Colonic mucosa (tissue), 4 donors: ENCODE measurements around the gene EDA. TPM values are rescaled to one million over a fixed set of nuclear protein-coding genes. Genes with fewer than 3 reads are reported as not detected.

ENCODE experiments used
- DNase-seq: peaks from one replicate; pipeline ENCODE4 v3.0.0-alpha.2; 2020
- H3K27ac ChIP-seq: fragments of 200-600 bp; one replicate; pipeline ENCODE4 v1.8.0; 2021
- H3K27me3 ChIP-seq: fragments of 200-600 bp; one replicate; pipeline ENCODE4 v1.8.0; 2021
- H3K36me3 ChIP-seq: fragments of 200-600 bp; one replicate; pipeline ENCODE4 v1.8.0; 2021
- H3K4me1 ChIP-seq: fragments of 200-600 bp; one replicate; pipeline ENCODE4 v1.8.0; 2021; ENCODE audit warnings: mild to moderate bottlenecking
- H3K4me3 ChIP-seq: fragments of 200-600 bp; one replicate; pipeline ENCODE4 v1.8.0; 2021
- H3K9ac ChIP-seq, 2 donors: one replicate each; pipeline ENCODE4 v1.7.0; 2013; ENCODE audit warnings: control low read depth in 2 of 2, low read depth in 2 of 2, low read length in 2 of 2
- H3K9me3 ChIP-seq: fragments of 200-600 bp; one replicate; pipeline ENCODE4 v1.8.0; 2021
- intact Hi-C: fragments of 100-400 bp; cut with DNase I; formaldehyde crosslinking; loops from one replicate; pipeline ENCODE4 v1.14.1; 2022
- total RNA-seq, 2 donors: library from RNA; stranded (reverse); fragmentation: NEBNext Ultra II Directional in 1 of 2; extraction: Animal tissue kit (Norgen Biotek cat#: 25700) in 1 of 2; gene quantifications; one replicate each; pipeline ENCODE4 v1.2.1, GENCODE V29; 2021
- TF ChIP-seq, protein P1 (sequence below): fragments of 200-600 bp; IDR thresholded peaks from one replicate; pipeline ENCODE4 v1.8.0; 2022; ENCODE audit warnings: antibody characterized with exemption, mild to moderate bottlenecking
- donor health status: healthy.
- donor health status: DM: no; HTN: no; CAD: no.
- donor health status: DM: no; HTN: no; CAD: no.

The EDA gene
- total RNA-seq, 2 donors from 2014 or later: 1.6 to 1.9 TPM

- DNase-seq: no peak
- intact Hi-C loops: no loop called here
- Histone ChIP-seq H3K27ac (no peak overlapping the region), H3K9me3 (no peaks in the 10 kb centered on the region), H3K36me3 (no peaks in the 10 kb centered on the region), H3K9ac (no peak overlapping the region), H3K27me3 (no peaks in the 10 kb centered on the region), H3K4me1 (no peaks in the 10 kb centered on the region), H3K4me3 (no peak overlapping the region)
- TF ChIP-seq, protein P1, sequence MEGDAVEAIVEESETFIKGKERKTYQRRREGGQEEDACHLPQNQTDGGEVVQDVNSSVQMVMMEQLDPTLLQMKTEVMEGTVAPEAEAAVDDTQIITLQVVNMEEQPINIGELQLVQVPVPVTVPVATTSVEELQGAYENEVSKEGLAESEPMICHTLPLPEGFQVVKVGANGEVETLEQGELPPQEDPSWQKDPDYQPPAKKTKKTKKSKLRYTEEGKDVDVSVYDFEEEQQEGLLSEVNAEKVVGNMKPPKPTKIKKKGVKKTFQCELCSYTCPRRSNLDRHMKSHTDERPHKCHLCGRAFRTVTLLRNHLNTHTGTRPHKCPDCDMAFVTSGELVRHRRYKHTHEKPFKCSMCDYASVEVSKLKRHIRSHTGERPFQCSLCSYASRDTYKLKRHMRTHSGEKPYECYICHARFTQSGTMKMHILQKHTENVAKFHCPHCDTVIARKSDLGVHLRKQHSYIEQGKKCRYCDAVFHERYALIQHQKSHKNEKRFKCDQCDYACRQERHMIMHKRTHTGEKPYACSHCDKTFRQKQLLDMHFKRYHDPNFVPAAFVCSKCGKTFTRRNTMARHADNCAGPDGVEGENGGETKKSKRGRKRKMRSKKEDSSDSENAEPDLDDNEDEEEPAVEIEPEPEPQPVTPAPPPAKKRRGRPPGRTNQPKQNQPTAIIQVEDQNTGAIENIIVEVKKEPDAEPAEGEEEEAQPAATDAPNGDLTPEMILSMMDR: no peak
Measured at GRCh38 chrX:69664693-69665092, 48.8 kb downstream of the EDA start.

- Histone ChIP-seq H3K36me3 (no peaks in the 10 kb centered on the region), H3K9ac (no peak overlapping the region), H3K4me1 (no peaks in the 10 kb centered on the region), H3K27me3 (no peaks in the 10 kb centered on the region), H3K27ac (no peak overlapping the region), H3K9me3 (no peaks in the 10 kb centered on the region), H3K4me3 (no peak overlapping the region)
- TF ChIP-seq, protein P1: no peak
- intact Hi-C loops: no loop called here
- no peak for DNase-seq
Measured at GRCh38 chrX:69670001-69670555, 54.2 kb downstream of the EDA start.

DNA sequence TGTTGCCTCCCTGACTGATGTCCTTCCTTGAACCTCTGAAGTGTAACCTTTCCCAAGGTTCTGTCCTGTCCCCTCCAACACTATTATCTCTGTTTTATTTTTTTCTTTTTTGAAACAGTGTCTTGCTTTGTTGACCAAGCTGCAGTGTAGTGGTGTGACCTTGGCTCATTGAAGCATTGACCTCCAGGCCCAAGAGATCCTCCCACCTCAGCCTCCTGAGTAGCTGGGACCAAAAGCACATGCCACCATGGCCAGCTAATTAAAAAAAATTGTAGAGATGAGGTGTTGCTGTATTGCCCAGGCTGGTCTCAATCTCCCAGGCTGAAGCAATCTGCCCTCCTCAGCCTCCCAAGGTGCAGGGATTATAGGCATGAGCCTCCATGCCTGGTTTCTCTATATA lies 59.0 kb downstream of the EDA start:
- Histone ChIP-seq H3K27me3 (no peaks in the 10 kb centered on the region), H3K36me3 (no peaks in the 10 kb centered on the region), H3K27ac (no peak overlapping the region), H3K4me3 (no peak overlapping the region), H3K4me1 (no peaks in the 10 kb centered on the region), H3K9me3 (no peaks in the 10 kb centered on the region), H3K9ac (no peak overlapping the region)
- intact Hi-C loops: no loop called here
- TF ChIP-seq, protein P1: no peak
- DNase-seq: no peak

GRCh38 chrX:69705818-69706217 lies 89.9 kb downstream of the EDA start:
- no peaks in the 10 kb centered on the region for H3K9me3 ChIP-seq
- H3K27me3 ChIP-seq: no peaks in the 10 kb centered on the region
- H3K27ac ChIP-seq: no peak overlapping the region
- TF ChIP-seq, protein P1: no peak
- no peak overlapping the region for H3K9ac ChIP-seq
- intact Hi-C loops: no loop called here
- H3K4me1 ChIP-seq: no peaks in the 10 kb centered on the region
- H3K36me3 ChIP-seq: no peaks in the 10 kb centered on the region
- no peak for DNase-seq
- no peak overlapping the region for H3K4me3 ChIP-seq

GRCh38 chrX:69718102-69718501 lies 102.2 kb downstream of the EDA start:
- DNase-seq: no peak
- Histone ChIP-seq H3K4me3 (no peak overlapping the region), H3K27me3 (no peaks in the 10 kb centered on the region), H3K4me1 (no peaks in the 10 kb centered on the region), H3K27ac (no peak overlapping the region), H3K9me3 (no peaks in the 10 kb centered on the region), H3K9ac (no peak overlapping the region), H3K36me3 (no peaks in the 10 kb centered on the region)
- intact Hi-C loops: no loop called here
- TF ChIP-seq, protein P1: no peak
